Astrocyte of the cerebellum (primary cell): ENCODE results near the gene SULT2B1.

ENCODE experiments used
- DNase-seq: peaks from one replicate; pipeline ENCODE4 v3.0.0-alpha.2; 2011; ENCODE audit warnings: low read depth
- H3K4me3 ChIP-seq: 2 replicates; pipeline ENCODE4 v1.5.1; 2011; ENCODE audit warnings: mild to moderate bottlenecking, low read depth, low read length, moderate library complexity
- CTCF ChIP-seq: IDR thresholded peaks from 2 replicates; pipeline ENCODE4 v1.5.1; 2012; ENCODE audit warnings: low read length, low read depth, moderate library complexity, mild to moderate bottlenecking; ENCODE audit errors: missing control alignments
- in situ Hi-C: cut with HindIII; loops from 2 replicates; pipeline ENCODE4 v1.10.0; 2017; ENCODE audit warnings: low sequenced_read_pairs

The SULT2B1 gene

GRCh38 chr19:48618278-48618915, 66.4 kb downstream of the SULT2B1 start:
- in situ Hi-C loops, result no loop called here
- TF ChIP-seq CTCF, result no peak
- peak overlapping the region; percentile 90 for H3K4me3 ChIP-seq
- DNase-seq, result no peak

GRCh38 chr19:48618916-48619691, 67.1 kb downstream of the SULT2B1 start, which contains the start of the genes RPL18 and SPHK2:
Gene RPL18 (minus strand): TSS chr19:48619178. CDS start chr19:48619143, 35 bp downstream.
Gene SPHK2 (plus strand): TSS chr19:48619506. CDS start chr19:48620515, 1,009 bp downstream.
- H3K4me3 ChIP-seq, result peak within 1 kb of the TSS; percentile 90
- peak; percentile 99 for DNase-seq
- in situ Hi-C loops, result no loop called here
- no peak for TF ChIP-seq CTCF

- in situ Hi-C loops, result no loop called here
- TF ChIP-seq CTCF, result no peak
- no peak for DNase-seq
- H3K4me3 ChIP-seq, result peak overlapping the region; percentile 90
These were observed 68.0 kb downstream of the SULT2B1 start for GRCh38 chr19:48619692-48620585.

GRCh38 chr19:48623556-48624066, 71.6 kb downstream of the SULT2B1 start:
- in situ Hi-C loops, result no loop called here
- no peak for DNase-seq
- TF ChIP-seq CTCF, result no peak
- H3K4me3 ChIP-seq, result peak overlapping the region; percentile 58

- in situ Hi-C loops, result no loop called here
- DNase-seq, result peak; percentile 95
- no peak for TF ChIP-seq CTCF
- peak overlapping the region; percentile 58 for H3K4me3 ChIP-seq
These were observed 72.2 kb downstream of the SULT2B1 start for GRCh38 chr19:48624067-48624594.
